DMS 273 treated with DMSO at 0.1 percent for 48 hours (cell line): ENCODE measurements around the gene DTWD2.
A peak's percentile ranks its signal among the peaks of the same experiment; 100 is the strongest.
"Not testable (repeated sequence)": the region's sequence is repeated elsewhere in the genome, so short reads cannot be mapped to it uniquely, and the experiment has no call there.

ENCODE experiments used
- DNase-seq: peaks from one replicate; lab custom pipeline; 2025; lab: John Stamatoyannopoulos, UW

The DTWD2 gene, protein sequence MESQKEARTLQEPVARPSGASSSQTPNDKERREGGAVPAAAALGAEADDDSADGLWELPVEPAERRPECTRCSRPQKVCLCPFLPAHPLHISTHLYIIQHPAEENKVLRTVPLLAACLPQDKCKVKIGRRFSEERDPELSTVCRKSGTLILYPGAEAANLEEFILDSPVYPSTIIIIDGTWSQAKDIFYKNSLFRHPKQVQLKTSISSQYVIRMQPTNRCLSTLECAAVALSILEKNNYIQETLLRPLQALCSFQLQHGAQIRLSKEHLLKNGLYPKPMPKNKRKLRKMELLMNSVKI

DNA sequence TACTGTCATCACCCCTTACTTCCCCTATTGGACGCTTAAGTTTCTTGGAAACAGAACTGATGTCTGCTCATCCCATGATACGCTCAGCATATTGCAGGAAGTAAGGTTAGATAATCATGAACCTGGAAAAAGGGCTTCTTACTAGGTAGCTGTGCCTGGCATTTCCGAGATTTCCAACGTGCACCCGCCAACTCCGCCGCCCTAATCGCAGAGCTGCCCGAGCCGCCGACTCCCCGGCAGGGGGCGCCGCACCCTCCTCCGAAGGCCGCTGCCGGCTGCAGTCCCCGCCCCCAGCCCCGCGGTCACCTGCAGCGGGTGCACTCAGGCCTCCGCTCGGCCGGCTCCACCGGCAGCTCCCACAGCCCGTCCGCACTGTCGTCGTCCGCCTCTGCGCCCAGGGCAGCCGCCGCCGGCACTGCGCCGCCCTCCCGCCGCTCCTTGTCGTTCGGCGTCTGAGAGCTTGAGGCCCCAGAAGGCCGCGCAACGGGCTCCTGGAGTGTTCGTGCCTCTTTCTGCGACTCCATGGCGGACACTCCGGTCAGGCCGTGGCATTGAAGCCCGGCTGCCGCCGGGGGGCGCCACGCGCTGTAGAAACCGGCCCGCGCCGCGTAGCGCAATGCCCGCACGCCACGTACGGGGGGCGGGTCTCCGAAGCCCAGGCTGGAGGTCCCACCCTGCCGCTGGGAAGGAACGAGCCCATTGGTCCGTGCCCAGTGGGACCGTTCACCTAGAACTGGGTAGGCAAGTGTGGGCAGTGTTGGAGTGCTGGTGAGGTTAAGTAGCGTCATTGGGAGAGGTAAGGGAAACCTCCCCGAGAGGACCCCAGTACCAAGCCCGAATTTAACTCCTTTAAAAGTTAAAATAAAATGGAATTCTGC, at the start of gene DTWD2:
TSS of gene DTWD2 (minus strand) at position 560 of the 878 bp plus-strand sequence. CDS start at position 524, 36 bp downstream.
- peak; percentile 86 for DNase-seq

DNA sequence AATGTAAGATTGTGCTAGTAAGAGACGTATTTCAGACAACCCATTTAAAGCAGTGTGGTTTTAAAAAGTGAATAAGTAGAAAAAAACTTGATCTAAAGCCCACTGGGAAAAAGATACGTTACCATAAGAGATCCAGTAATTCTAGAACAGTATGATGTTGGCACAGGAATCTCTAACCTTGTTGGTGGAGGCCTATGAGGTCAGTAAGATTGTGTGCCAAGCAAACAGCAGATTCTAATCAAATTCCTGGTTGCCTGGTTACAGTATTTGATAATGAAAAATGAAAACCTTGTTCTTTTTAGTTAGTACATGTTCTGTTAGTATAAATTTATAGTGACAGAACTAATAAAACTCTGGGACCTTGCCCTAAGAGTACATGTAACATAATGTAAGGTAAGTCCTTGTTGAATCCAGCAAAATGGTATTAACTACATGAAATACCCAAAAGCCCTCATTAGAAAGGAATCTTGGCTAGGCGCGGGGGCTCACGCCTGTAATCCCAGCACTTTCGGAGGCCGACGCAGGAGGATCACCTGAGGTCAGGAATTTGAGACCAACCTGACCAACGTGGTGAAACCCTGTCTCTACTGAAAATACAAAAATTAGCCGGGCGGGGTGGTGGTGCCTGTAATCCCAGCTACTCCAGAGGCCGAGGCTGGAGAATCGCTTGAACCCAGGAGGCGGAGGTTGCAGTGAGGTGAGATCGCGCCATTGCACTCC, 49.3 kb upstream of the DTWD2 start:
- DNase-seq = no peak

DNA sequence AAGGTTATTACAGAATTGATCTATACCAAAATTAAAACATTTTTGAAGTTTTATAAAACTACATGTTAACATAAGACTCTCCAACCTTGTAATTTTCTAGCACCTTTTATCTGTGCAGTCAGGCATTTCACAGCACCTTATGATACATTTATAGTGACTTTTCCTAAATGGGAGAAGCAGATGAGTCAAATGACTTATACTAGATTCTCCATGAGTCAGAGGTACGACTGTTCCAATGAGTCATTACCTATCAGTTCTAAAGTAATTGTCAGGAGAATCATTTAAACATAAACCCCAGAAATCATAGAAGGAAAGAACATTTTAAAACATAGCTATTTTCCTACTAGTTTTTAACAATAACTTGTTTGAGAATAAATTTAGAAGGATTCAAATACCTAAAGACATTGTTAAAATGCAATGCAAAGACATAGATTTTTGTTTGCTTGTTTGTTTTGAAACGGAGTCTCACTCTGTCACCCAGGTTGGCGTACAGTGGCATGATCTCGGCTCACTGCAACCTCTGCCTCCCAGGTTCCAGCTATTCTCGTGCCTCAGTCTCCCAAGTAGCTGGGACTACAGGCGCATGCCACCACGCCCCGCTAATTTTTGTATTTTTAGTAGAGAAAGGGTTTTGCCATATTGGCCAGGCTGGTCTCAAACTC, 47.9 kb upstream of the DTWD2 start:
- no peak for DNase-seq

DNA sequence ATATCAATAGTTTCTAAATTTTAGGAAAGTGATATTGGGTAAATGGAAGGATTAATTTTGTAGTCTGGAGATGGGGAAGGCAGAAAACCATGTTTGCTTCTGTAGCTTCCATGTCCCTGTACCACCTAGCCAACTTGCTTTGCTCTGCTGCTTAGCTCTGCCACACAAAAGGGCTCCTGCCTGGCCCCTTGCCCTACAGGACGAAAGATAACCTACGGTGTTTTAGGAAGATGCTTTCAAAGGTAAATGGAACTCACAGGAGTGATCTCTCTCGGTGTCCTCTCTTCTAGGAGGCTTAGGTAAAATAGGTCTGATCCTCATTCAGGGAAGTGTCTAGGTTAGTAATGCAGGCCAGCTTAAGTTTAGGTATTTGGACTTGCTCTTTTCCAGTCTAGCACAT, 44.8 kb upstream of the DTWD2 start:
- no peak for DNase-seq

DNA sequence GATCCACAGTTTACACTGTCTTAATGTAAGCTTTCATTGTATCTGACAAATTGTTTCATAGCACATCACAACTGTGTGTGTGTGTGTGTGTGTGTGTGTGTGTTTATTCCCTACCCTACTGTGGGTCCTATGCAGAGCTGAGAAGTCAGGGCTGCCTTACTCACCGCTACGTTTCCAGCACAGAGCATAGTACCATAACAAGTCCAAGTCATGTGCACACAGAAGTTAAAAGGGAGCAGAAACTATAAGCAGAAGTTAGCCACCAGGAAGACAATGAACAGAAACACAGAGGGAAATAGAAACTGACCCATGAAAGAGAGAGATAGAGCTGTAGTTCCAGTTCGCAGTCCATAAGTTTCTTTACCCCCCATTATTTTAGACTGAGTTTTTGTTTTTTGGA, 44.3 kb upstream of the DTWD2 start:
- DNase-seq = no peak

DNA sequence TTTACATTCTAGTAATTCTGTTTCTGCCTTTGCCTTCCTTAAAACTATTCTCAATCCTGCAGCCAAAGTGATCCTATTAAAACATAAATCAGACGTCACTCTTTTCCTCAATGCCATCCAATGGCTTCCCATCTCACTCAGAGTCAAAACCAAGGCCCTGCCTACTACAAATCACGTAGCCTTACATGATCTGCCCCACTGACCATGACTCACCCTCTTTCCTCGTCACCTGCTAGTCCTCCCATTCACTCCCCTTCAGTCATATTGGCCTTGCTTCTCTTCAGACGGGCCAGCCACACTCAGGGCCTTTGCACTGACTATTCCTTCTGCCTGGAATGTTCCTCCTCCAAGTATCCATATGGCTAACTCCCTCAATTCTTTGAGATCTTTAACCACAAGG, 43.6 kb upstream of the DTWD2 start:
- DNase-seq = no peak

DNA sequence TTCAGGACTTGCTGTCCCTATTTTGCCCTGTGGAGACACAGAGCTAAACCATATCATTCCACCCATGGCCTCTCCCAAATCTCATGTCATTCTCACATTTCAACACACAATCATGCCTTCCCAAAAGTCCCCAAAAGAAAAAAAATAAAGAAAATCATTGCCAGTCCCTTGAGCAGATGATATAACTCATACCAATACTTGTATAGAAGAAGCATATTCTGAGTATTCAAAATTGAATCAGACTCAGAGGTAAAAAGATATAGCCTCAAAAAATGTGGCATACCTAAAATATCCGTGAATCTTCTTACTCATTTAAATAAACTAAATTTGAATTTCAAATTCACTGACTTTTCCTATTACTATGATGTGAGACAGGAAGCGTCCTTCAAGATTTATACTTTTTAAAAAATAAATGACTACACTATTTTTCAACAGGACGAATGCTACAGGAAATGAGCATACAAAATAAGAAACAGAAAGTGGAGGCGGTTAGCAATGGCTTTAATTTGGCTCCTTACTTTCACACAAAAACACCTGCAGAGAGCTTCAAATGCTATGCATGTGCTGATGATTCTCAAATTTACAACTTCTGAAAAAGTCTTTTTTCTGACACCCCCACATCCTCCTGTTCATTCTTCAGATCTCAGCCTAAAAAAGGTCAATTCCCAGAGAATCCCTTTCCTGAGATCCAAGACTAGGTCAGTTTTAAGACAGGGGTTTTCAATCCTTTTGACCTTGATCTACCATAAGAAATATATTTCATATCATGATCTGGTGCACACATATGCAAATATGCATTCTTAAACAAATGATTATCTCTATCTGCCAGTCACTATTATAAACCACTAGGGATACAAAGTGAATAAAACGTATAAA, 42.9 kb upstream of the DTWD2 start:
- DNase-seq = no peak

DNA sequence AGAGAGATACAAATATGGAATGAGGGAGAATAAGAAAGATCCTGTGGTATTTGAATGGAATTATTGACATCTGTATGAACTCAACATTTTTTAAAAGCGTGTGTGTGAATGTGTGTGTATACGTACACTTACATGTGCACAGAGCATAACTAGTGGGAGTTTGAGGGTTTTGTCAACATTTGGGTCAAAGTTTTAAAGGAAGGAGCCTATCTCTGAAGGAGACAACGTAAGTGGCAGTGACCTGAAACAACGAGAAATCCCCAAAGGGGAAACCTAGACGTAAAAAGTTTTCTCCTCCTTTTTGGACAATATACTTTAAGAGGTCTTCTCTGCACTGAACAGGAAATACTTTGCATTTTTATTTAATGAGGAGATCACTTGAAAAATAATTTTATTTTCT, 40.2 kb upstream of the DTWD2 start:
- DNase-seq = no peak

DNA sequence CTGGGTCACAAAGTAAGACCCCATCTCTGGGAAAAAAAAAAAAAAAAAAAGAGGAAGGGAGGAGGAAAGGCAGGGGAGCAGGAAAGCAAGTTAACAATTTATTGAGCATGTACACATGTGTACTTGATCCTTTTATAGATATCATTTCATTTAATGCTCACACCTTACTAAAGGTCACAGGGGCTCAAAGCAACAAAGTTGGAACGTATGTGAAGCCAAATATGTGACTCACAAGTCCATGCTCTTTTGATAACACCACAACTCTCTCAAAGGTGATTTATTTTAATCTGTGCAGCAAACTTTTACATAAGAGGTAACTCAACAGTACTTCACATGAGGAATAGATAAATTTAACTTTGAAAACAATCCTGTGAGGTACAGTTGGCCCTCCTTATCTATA, 34.4 kb upstream of the DTWD2 start:
- DNase-seq = no peak

DNA sequence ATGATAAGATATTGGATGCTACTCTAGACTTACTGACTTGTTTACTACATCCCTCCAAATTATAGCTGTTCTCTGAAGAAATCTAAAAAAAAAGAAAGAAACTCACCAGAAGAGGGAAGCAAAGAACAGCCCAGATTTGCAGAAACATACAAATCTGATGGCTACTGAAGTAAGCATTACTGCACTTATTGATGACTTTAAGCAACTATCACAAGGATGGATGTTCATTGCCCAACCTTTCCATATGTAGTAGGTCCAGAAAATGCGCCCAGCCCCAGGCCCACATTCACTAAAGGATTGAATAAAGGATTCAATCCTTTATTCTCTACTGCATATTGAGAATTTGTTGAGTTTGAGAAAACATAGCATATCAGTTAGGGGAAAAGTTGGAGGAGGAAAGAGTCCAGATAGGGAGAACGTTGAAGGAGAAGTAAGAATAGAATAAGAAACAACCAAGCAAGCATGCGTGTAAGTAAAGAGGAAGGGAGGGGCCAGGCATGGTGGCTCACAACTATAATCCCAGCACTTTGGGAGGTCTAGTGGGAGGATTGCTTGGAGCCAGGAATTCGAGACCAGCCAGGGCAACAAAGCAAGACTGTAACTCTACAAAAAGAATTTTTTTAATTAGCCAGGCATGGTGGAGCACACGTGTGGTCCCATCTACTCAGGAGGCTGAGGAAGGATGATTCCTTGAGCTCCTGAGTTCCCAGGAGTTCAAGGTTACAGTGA, 33.8 kb upstream of the DTWD2 start:
- no peak for DNase-seq

DNA sequence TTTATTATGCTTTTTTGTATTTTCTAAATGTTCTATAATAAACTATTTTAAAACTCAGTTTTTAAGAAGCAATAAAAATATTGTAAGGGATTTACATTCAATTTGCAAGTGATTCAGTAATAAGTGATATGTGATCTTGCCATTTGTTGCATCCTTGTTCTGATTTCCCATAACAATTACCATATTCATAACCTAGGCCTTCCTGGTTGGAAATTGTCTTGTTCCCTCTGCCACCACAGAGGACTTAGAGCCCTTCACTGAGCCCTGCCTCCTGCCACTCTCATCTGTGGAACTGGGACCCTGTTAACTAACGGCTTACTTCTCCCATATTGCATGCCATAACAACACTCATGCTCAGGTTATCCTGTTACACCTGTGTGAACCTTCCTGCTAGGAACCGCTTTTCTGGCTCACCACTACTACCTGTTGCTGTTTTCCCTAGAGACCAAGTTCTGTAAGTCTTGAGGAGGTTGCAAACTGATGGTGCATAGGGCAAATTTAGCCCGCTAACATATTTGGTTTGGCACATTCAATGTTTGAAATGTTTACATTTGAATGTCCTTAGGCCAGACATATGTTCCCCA, 32.9 kb upstream of the DTWD2 start:
- no peak for DNase-seq

DNA sequence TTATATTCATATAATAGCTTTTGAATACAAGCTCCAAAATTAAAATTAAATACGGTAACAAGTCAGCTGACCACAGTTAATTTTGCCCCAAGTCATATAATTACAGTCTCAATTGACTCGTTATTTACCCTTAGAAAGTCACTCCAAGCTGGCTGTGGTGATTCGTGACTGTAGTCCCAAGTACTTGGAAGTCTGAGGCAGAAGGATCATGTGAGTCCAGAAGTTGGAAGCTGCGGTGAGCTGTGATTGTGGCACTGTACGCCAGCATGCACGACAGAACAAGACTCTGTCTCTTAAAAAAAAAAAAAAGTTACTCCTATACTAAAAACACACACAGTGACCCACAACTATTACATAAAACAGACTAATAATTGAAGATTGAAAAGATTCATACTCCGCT, 31.6 kb upstream of the DTWD2 start:
- DNase-seq = no peak

DNA sequence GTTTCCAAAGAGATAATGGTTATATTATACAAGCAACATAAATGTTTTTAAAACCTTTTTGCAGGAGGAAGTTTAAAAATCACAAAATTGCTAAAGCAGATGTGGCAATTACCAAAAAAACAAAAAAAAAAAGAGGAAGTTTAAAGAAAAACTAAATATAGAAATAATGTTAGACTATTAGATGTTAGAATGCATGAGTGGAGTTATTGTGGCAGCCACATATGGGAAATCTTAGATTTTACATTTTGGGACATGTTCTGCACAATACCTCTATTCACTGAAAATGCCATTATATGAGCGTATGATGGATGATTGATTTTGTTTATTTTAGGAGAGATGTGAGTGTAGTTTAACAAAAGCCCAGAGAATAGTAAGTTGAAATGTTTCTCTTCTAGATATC, 31.2 kb upstream of the DTWD2 start:
- no peak for DNase-seq

DNA sequence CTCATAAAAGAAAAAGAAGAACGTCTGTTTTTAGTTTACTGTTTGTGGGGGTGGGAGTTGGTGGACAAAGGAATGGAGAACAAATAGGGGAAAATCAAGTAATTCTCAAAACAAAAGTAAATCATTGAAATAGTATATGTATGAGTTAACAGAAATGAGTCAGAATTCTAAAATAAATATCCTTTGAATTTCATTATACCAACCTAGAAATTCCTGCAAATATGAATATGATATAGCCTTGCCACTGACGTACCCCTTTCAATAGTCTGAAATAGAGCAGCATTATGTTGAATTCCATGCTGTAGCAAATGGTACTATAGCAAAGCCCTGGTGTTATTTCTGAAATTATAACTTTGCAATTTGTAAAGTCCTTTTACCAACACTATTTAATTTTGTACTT, 29.6 kb upstream of the DTWD2 start:
- no peak for DNase-seq

DNA sequence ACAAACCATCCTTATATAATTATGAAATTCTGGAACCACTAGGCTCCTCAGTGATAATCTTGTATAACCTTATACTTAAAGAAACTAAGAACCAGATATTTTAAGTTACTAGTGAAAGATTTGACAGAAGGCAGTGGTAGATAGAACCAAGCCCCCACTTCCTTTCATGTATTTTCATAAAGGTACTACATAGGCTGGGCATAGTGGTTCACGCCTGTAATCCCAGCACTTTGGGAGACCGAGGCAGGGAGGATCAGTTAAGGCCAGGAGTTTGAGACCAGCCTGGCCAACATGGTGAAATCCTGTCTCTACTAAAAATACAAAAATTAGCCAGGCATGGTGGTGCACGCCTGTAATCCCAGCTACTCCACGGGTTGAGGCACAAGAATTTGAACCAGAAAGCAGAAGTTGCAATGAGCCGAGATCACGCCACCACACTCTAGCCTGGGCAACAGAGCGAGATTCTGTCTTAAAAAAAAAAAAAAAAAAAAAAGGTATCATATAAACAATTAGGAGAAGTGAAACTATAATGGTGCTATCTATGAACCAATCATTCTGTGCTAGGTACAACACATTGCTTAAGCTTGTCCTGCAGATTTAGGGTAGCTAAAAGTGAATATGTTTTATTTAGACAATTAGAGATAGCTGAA, 27.9 kb upstream of the DTWD2 start:
- no peak for DNase-seq

DNA sequence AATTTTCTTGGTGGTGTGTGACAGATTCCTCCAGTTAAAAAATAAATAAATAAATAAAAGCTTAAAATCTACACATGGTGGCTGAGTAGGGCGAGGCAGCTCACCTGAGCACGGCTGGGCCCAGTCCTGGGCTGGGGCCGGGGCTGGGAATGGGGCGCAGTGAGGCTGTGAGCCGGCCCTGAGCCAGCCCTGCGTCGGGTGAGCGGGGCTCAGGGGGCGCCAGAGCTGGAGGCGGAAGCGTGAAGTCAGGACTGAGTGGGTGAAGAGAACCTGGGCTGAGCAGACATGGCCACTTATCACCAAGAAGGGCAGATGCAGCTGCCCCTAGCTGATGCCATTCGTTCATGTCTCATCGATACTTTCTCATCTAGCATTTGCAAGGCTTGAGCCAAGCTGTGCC, 22.8 kb upstream of the DTWD2 start:
- DNase-seq = no peak

DNA sequence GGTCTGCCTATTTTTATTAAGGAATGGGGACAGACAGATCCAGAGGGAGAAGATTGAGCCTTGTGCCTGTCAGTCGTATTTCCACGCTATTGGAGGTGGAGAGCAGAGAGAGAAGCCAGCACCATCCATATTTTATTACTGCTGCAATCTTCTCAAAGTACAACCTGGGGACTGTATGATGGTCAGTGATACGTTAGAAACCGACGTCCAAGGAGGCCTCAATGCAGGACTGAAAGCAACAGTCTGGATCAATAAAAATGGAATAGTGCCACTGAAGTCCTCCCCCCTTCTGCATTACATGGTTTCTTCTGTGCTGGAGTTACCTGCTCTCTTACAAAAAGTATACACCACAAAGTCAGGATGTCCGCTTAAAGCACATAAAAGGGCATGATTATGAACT, 21.9 kb upstream of the DTWD2 start:
- no peak for DNase-seq

DNA sequence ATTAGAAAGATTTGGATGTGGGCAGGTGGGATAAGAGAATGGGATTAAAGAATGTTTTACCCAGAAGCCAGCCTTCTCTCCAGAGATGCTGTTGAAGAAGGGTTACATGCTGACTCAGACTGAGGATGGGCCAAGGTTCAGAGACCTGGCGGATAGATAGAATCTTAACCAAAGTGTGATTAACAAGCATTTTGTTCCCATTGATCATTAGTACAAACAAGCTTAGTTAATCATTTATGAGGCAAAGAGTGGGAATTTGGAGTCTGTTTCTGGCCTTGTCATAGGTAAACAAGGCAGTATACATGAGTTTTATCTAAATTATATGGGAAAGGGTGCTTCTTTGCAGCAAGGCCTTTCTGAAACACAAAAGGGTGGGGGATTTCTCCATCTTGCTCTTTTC, 20.8 kb upstream of the DTWD2 start:
- DNase-seq = no peak

DNA sequence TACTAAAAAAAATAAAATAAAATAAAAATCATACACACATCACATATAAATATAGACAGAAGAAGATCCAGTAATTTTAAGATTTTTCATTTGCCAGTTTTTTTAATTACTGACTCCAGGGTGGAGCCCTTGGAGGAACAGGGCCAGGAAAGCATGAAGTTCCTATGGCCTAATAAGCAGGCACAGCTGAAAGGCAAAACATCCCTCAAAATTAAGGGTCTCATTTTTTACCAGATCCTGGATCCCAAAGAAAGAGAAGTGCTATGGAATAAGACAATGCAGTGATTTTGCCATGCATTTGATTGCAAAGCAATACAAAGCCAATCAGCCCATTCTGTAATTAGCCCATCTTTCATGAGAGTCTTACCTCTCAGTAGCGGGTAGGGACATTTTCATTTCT, 11.3 kb upstream of the DTWD2 start:
- no peak for DNase-seq

DNA sequence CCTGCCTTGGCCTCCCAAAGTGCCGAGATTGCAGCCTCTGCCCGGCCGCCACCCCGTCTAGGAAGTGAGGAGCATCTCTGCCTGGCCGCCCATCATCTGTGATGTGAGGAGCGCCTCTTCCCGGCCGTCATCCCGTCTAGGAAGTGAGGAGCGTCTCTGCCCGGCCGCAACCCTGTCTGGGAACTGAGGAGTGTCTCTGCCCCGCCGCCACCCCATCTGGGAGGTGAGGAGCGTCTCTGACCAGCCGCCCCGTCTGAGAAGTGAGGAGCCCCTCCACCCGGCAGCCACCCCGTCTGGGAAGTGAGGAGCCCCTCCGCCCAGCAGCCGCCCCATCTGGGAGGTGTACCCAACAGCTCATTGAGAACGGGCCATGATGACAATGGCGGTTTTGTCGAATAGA, 10.5 kb upstream of the DTWD2 start:
- not testable (repeated sequence) for DNase-seq
